Keratinocyte (primary cell): ENCODE data around the gene NDUFAF2. TPM values are rescaled to one million over a fixed set of nuclear protein-coding genes. Genes with fewer than 3 reads are reported as not detected.

ENCODE experiments used
- DNase-seq: peaks from one replicate; pipeline ENCODE4 v3.0.0-alpha.2; 2011; ENCODE audit warnings: low read depth, missing footprints, low spot score
- FAIRE-seq: peaks from 2 replicates; lab custom pipeline; 2011; peaks lifted over from hg19 to GRCh38; lab: Jason Lieb, UNC
- H2AFZ ChIP-seq: 2 replicates; pipeline ENCODE4 v1.6.0; 2012; ENCODE audit warnings: low read length, control low read depth, inconsistent platforms; ENCODE audit not compliant: control insufficient read depth
- H3K27ac ChIP-seq: 2 replicates; pipeline ENCODE4 v1.5.1; 2011; ENCODE audit warnings: low read length; ENCODE audit not compliant: control insufficient read depth, insufficient read depth
- H3K27me3 ChIP-seq: 3 replicates; pipeline ENCODE4 v1.6.0; 2011; ENCODE audit warnings: low read length; ENCODE audit not compliant: control insufficient read depth, insufficient read depth; ENCODE audit errors: extremely low read depth
- H3K36me3 ChIP-seq, 2 experiments: 2 replicates in 1 of 2; 3 replicates in 1 of 2; pipeline ENCODE4 v1.5.1; 2011; ENCODE audit warnings: low read length in 2 of 2, mild to moderate bottlenecking in 1 of 2; ENCODE audit not compliant: control insufficient read depth in 2 of 2, insufficient read depth in 2 of 2; ENCODE audit errors: extremely low read depth in 1 of 2
- H3K4me1 ChIP-seq: 3 replicates; pipeline ENCODE4 v1.5.1; 2011; ENCODE audit warnings: low read length; ENCODE audit not compliant: control insufficient read depth, insufficient read depth; ENCODE audit errors: extremely low read depth
- H3K4me2 ChIP-seq: 3 replicates; pipeline ENCODE4 v1.6.0; 2011; ENCODE audit warnings: low read depth, low read length; ENCODE audit not compliant: control insufficient read depth, insufficient read depth; ENCODE audit errors: extremely low read depth
- H3K4me3 ChIP-seq, 3 experiments: fragments of 200-600 bp in 1 of 3; sonication (generic) in 1 of 3; 2 replicates in 2 of 3; 3 replicates in 1 of 3; pipeline ENCODE4 v1.5.1; 2011 to 2016; ENCODE audit warnings: low read length in 3 of 3, mild to moderate bottlenecking in 3 of 3, control low read depth in 2 of 3, inconsistent platforms in 1 of 3, low read depth in 1 of 3, mixed read lengths in 1 of 3, mixed run types in 1 of 3, moderate library complexity in 1 of 3; ENCODE audit not compliant: control insufficient read depth in 2 of 3, insufficient read depth in 2 of 3; ENCODE audit errors: extremely low read depth in 1 of 3
- H3K79me2 ChIP-seq: 2 replicates; pipeline ENCODE4 v1.6.0; 2012; ENCODE audit warnings: low read length; ENCODE audit not compliant: control insufficient read depth, insufficient read depth
- H3K9ac ChIP-seq: 3 replicates; pipeline ENCODE4 v1.6.0; 2011; ENCODE audit warnings: low read length; ENCODE audit not compliant: control insufficient read depth, insufficient read depth; ENCODE audit errors: extremely low read depth
- H3K9me1 ChIP-seq: 3 replicates; pipeline ENCODE4 v1.6.0; 2011; ENCODE audit warnings: low read length; ENCODE audit not compliant: control insufficient read depth, insufficient read depth; ENCODE audit errors: extremely low read depth
- H3K9me3 ChIP-seq: 2 replicates; pipeline ENCODE4 v1.5.1; 2012; ENCODE audit warnings: low read depth, low read length; ENCODE audit not compliant: control insufficient read depth
- H4K20me1 ChIP-seq: 3 replicates; pipeline ENCODE4 v1.6.0; 2011; ENCODE audit warnings: low read length; ENCODE audit not compliant: control insufficient read depth, insufficient read depth; ENCODE audit errors: extremely low read depth
- CTCF ChIP-seq, 3 experiments: IDR thresholded peaks in 1 of 3; conservative IDR thresholded peaks in 1 of 3; optimal IDR thresholded peaks in 1 of 3; 2 replicates in 2 of 3; 3 replicates in 1 of 3; pipeline versions ENCODE3 to v1.5.1; 2011; ENCODE audit warnings: low read length in 3 of 3, mild to moderate bottlenecking in 3 of 3, moderate library complexity in 2 of 3, control low read depth in 1 of 3, inconsistent platforms in 1 of 3; ENCODE audit not compliant: insufficient read depth in 2 of 3; ENCODE audit errors: extremely low read depth in 1 of 3
- EZH2 ChIP-seq: IDR thresholded peaks from one replicate; pipeline ENCODE4 v1.6.1; 2012; ENCODE audit warnings: inconsistent platforms, mild to moderate bottlenecking, low read length, moderate library complexity
- dilution Hi-C: fragments of 300-500 bp; cut with MboI; formaldehyde crosslinking; loops from one replicate; pipeline ENCODE4 v1.7.0; 2020; ENCODE audit warnings: low sequenced_read_pairs; ENCODE audit not compliant: extremely low pct_ligation_motif_present
- polyA plus RNA-seq, 5 experiments: library from polyadenylated mRNA; depleted of rRNA in 3 of 5; stranded (reverse) in 3 of 5; stranded (forward) in 1 of 5; unstranded in 1 of 5; fragments of >200 nt; gene quantifications; 1 replicate in 1 of 5; 2 replicates in 3 of 5; 3 replicates in 1 of 5; pipeline versions ENCODE4 v1.2.1 to v1.2.3, GENCODE V29; 2011 to 2012; ENCODE audit warnings: missing spikeins in 2 of 5, low read depth in 1 of 5, low replicate concordance in 1 of 5

The NDUFAF2 gene
- polyA plus RNA-seq, 1 donor (not counting 4 experiments of a cell fraction or from before 2014, with no cell fraction given) = 62.3 TPM

- H3K36me3 ChIP-seq = no peaks in the 10 kb centered on the region
- dilution Hi-C loops = no loop called here
- H3K4me3 ChIP-seq = no peak overlapping the region
- DNase-seq (no peak), FAIRE-seq (no peak)
- H3K27me3 ChIP-seq = no peaks in the 10 kb centered on the region
- H3K9me1 ChIP-seq = no peaks in the 10 kb centered on the region
- H2AFZ ChIP-seq = no peak overlapping the region
- peaks cover 3% of the 10 kb centered on the region for H3K4me1 ChIP-seq
- no peak overlapping the region for H3K9ac ChIP-seq
- no peaks in the 10 kb centered on the region for H4K20me1 ChIP-seq
- no peak overlapping the region for H3K4me2 ChIP-seq
- no peaks in the 10 kb centered on the region for H3K79me2 ChIP-seq
- no peak overlapping the region for H3K27ac ChIP-seq
- no peaks in the 10 kb centered on the region for H3K9me3 ChIP-seq
- TF ChIP-seq CTCF (optimal IDR thresholded peaks at IDR 0.05 in 1 of 3, IDR thresholded peaks at IDR 0.05 in 1 of 3, conservative IDR thresholded peaks at IDR 0.05 in 1 of 3; ENCODE audit: extremely low read depth in 1 of 3, insufficient read depth in 2 of 3, low read length in 3 of 3) (no peak), EZH2 (no peak)
Observed at GRCh38 chr5:61176631-61177030, 231.6 kb downstream of the NDUFAF2 start.

GRCh38 chr5:61177070-61177469 lies 232.1 kb downstream of the NDUFAF2 start:
- Histone ChIP-seq H3K27me3 (no peaks in the 10 kb centered on the region), H3K9ac (no peak overlapping the region), H3K4me3 (no peak overlapping the region), H4K20me1 (no peaks in the 10 kb centered on the region), H3K9me1 (no peaks in the 10 kb centered on the region), H2AFZ (no peak overlapping the region), H3K4me1 (peaks cover 3% of the 10 kb centered on the region), H3K27ac (no peak overlapping the region), H3K9me3 (no peaks in the 10 kb centered on the region), H3K79me2 (no peaks in the 10 kb centered on the region), H3K4me2 (no peak overlapping the region), H3K36me3 (no peaks in the 10 kb centered on the region)
- no peak for DNase-seq
- no peak for FAIRE-seq
- no peak for TF ChIP-seq EZH2
- TF ChIP-seq CTCF (optimal IDR thresholded peaks at IDR 0.05 in 1 of 3, IDR thresholded peaks at IDR 0.05 in 1 of 3, conservative IDR thresholded peaks at IDR 0.05 in 1 of 3; ENCODE audit: extremely low read depth in 1 of 3, insufficient read depth in 2 of 3, low read length in 3 of 3) = no peak
- dilution Hi-C loops = no loop called here
